ENCODE data around the gene ISY1.

DNA sequence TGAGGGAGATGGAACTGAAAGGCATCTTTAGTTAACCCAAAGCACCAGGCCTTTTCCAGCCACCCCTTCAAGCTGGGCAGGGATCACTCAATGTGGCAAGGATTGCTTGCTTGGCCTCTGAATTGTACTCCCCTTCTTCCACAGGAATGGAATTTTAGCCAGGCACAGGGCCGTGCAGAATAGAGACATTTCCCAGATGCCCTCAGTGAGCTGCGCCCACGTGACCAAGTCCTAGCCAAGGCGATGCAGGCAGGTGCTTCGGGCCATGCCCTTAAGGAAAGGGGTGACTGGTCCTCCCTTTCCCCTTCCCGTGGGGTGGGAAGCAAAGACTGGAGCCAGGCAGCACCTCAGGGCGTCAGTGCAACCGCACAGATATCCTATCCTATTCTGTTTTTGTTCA lies 82.4 kb downstream of the ISY1 start:
- TF ChIP-seq PKNOX1 (IDR thresholded peaks at IDR 0.05) (no peak), BHLHE40 (IDR thresholded peaks at IDR 0.05; ENCODE audit: borderline replicate concordance) (no peak), HDGF (IDR thresholded peaks at IDR 0.05; ENCODE audit: borderline replicate concordance) (no peak)
